NCI-H2196 treated with DMSO at 0.1 percent for 48 hours (cell line): ENCODE data around the gene SLC1A2.

ENCODE experiments used
- DNase-seq: peaks from one replicate; lab custom pipeline; 2025; ENCODE audit not compliant: unreplicated experiment; lab: John Stamatoyannopoulos, UW

Gene SLC1A2

GRCh38 chr11:35414311-35414710 is 5.0 kb downstream of the SLC1A2 start:
- no peak for DNase-seq

- no peak for DNase-seq
Measured at GRCh38 chr11:35413598-35413997, 5.8 kb downstream of the SLC1A2 start.

- no peak for DNase-seq
Measured at GRCh38 chr11:35412285-35412684, 7.1 kb downstream of the SLC1A2 start.

GRCh38 chr11:35407041-35407440 is 12.3 kb downstream of the SLC1A2 start:
- no peak for DNase-seq

GRCh38 chr11:35404388-35404775 is 15.0 kb downstream of the SLC1A2 start:
- no peak for DNase-seq

- no peak for DNase-seq
Measured at GRCh38 chr11:35403765-35404387, 15.5 kb downstream of the SLC1A2 start.

GRCh38 chr11:35402751-35403660 is 16.4 kb downstream of the SLC1A2 start:
- DNase-seq: no peak

- no peak for DNase-seq
Measured at GRCh38 chr11:35398881-35399280, 20.5 kb downstream of the SLC1A2 start.

- DNase-seq: no peak
Measured at GRCh38 chr11:35394941-35395340, 24.4 kb downstream of the SLC1A2 start.

- DNase-seq: no peak
Measured at GRCh38 chr11:35393098-35393497, 26.3 kb downstream of the SLC1A2 start.

GRCh38 chr11:35391922-35392688 is 27.3 kb downstream of the SLC1A2 start:
- DNase-seq: peak; percentile 5

GRCh38 chr11:35390737-35391682 is 28.3 kb downstream of the SLC1A2 start:
- DNase-seq: no peak

GRCh38 chr11:35389897-35390465 is 29.4 kb downstream of the SLC1A2 start:
- DNase-seq: no peak

- DNase-seq: no peak
Measured at GRCh38 chr11:35389112-35389511, 30.2 kb downstream of the SLC1A2 start.

GRCh38 chr11:35388061-35388460 is 31.3 kb downstream of the SLC1A2 start:
- no peak for DNase-seq

GRCh38 chr11:35387111-35387982 is 32.0 kb downstream of the SLC1A2 start:
- no peak for DNase-seq

- no peak for DNase-seq
Measured at GRCh38 chr11:35383953-35384352, 35.4 kb downstream of the SLC1A2 start.

GRCh38 chr11:35381709-35382322 is 37.5 kb downstream of the SLC1A2 start:
- no peak for DNase-seq

- no peak for DNase-seq
Measured at GRCh38 chr11:35380603-35381002, 38.8 kb downstream of the SLC1A2 start.
